GM18511 (cell line): ENCODE data around the gene FKBP1A.
"Not testable (repeated sequence)": the region's sequence is repeated elsewhere in the genome, so short reads cannot be mapped to it uniquely, and the experiment has no call there.

Experiments used
- ATAC-seq: cut with Tn5 transposase; IDR thresholded peaks from one replicate; pipeline ENCODE4 v1.9.1; 2021; ENCODE audit warnings: mild to moderate bottlenecking, moderate library complexity; ENCODE audit not compliant: unreplicated experiment

Gene FKBP1A

DNA sequence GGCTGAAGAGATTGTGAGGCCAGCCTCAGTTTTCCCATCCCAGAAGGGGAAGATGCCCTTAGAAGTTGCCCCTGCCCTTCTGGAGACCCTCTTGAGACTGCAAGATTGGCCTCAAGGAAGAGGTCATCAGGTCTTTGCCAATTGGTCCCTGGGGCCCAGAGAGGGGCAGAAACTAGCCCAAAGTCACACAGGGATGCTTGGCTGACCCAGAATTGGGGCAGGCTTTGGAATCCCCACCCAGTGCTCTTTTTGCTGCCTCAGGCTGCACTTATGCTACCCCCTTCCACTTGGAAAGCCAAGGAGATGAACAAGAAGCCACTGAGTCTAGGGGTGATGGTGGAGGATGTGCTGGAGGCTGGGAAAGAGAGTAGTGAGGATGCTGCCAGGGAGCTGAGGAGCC is 24.9 kb upstream of the FKBP1A start:
- no peak for ATAC-seq

DNA sequence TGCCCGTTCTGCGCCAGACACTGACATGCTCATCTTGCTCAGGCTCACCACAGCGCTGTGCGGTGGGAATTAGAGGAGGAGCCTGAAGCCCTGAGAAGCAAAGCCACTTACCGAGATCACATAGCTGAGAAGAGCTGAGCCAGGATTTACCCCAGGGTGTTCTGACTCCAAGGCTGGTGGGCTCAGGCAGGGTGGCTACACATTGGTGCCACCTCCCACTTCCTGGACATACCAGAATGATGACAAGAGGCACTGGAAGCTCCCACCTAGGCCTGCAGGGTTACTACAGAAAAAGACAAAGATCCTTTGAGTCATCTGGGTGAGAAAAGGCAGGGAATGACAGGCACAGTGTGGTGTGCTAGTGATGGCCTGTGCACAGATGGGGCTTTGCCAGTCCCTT is 24.4 kb upstream of the FKBP1A start:
- ATAC-seq = no peak

DNA sequence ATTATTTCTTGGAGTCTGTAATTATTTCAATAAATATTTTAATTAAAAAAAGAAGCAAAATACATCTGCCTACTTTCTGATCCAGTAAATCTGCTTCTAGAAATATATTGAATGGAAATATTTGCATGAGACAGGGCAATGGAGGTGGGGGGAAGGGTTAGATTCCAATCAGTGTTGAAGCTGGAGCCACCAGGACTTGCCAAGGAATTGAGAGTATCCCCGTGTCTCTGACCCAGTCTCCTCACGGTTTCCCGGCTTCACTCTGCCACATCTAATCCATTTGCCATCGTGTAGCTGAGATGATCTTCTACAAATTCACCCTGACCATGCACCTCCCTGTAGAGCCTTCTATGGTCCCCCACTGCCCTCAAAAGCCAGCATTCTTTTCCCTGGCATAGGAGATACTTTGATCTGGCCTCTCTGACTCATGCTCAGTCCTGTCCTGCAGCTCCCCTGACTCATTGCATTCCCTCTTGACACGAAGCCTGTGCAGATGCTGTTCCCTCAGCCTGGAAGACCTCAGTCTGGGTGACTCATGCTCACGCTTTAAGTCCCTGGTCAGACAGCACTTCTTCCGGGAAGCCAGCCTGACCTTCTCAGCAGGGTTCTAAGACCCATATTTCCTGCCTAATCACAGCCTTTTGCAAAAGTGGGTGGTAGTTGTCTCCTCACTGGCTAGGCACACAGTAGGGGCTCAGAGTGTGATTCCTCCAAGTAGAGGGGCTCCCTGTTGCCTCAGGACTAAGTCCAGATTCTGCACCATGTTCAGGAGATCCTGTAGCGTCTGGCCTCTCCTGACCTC is 23.0 kb upstream of the FKBP1A start:
- ATAC-seq = no peak

DNA sequence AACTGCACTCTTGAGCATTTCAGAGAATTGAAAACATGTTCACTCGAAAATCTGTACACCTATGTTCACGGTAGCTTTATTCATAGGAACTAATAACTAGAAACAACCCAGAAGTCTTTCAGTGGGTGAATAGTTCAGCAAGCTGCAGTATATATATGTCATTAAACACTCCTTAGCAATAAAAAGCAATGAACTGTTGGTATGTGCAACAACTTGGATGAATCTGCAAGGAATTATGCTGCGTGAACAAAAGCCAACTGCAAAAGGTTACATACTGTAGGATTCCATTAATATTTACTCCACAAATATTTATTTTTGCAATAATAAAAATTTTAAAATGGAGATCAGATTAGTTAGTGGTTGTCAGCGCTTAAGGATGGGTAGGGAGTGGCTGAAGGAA is 22.1 kb upstream of the FKBP1A start:
- ATAC-seq = no peak

DNA sequence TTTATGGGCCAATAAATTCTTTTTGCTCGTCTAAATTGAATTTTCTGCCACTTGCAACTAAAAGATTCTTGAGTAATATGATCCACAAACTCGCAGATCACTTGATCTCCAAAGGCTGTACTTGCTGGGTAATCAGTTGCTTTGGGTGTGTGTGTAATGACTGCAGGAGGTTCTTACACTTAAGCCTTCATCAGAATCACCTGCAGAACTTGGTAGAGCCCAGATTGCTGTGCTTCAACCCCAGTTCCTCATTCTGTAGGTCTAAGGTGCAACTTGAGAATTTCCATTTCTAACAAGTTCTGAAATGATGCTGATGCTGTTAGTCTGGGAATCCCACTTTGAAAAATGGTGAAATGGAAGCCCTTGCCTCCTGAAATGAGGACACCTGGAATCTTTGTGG is 12.9 kb upstream of the FKBP1A start:
- no peak for ATAC-seq

DNA sequence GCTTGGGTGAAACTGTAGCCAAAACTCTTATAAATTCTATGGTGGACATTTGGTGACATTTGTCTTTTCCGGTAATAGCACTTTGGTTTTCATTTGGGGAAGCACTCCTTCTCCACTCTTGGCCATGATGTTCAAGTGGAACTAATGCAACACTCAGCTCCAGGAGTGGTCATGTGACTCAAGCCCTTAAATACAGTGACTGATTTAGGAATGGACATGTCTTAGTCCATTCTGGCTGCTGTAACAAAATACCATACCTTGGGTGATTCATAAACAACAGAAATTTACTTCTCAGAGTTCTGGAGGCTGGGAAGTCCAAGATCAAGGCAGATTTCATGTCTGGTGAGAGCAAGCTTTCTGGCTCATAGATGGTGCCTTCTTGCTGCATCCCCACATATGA is 10.8 kb upstream of the FKBP1A start:
- no peak for ATAC-seq

DNA sequence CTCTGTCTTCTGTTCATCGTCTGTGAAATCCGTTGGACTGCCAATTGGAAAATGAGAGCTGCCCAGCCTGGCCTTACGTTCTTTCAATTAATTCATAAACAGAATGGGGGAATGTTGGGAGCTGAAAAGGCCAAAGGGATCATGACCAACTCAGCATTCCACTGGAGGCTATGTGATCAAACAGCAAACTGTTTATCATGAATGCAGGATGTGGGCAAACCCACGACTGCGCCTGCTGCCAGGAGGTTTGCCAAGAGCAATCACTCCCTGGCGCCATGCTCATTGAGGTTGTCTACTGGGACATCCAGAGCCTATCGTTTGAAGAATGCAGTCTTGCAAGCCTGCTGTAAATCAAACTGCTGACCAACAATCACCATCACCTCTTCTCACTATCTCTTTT is 9.3 kb upstream of the FKBP1A start:
- ATAC-seq = no peak

DNA sequence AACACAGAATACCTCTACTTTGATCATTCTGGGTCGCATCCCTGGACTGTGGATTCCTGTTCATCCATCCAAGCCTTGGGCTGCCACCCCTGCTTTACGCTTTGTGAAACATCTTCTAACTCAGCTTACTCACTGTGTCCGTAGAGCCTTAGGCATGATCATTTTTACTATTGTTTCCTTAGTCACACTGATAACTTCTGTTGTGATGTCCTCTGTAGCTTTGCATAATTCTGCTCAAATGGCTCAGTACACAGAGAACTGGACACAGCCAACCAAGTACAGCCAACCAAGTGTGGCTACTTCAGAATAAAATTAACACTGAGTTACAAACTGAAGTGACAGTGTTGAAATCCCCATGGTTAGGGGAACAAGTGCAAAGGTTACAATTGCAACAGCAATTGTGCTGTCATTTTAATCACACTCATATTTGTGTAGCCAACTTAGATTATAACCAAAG is 8.6 kb upstream of the FKBP1A start:
- ATAC-seq = no peak

DNA sequence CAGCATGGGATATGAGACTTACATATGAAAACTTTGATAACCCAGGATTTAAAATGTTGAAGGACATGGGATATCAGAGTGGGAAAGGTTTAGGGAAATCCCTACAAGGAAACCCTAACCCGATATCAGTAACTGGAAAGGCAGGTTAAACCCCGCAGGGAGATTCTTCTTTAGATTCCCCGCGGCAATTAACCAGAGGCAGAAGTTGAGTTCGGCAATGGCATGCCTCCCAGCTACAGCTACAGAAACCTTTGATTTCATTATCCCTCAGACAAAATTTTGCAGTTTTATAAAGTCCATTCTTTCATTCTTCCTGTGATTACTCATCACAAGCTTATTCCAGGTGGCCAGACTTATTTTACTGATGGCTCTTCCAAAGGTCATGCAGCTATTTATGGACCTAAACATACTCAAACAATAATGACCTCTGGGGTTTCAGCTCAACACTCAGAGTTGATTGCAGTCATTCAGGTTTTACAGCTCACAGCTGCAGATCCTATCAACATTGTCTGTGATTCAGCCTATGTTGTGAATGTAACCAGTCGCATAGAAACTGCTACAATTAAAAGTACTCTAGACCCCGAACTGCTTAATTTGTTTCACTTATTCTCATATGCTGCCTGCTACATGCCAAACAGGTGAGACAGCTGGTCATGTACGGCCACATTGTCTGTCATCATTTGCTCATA is 7.0 kb upstream of the FKBP1A start:
- not testable (repeated sequence) for ATAC-seq

DNA sequence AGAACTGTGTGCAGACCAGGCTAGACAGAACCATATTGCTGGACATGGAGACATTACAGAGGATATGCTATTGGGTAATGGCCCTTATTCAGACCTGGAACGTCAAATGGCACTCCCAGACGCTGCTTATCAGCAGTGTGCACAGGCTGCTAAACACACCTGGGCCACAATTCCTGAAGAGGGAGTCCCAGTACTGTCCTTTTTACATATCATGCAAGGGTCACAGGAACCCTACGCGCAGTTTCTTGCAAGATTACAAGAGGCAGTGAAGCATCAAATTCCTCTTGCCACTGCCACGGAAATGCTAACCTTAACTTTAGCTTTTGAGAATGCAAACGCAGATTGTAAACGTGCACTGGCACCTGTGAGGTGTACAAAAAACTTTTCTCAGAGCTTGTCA is 5.3 kb upstream of the FKBP1A start:
- not testable (repeated sequence) for ATAC-seq

DNA sequence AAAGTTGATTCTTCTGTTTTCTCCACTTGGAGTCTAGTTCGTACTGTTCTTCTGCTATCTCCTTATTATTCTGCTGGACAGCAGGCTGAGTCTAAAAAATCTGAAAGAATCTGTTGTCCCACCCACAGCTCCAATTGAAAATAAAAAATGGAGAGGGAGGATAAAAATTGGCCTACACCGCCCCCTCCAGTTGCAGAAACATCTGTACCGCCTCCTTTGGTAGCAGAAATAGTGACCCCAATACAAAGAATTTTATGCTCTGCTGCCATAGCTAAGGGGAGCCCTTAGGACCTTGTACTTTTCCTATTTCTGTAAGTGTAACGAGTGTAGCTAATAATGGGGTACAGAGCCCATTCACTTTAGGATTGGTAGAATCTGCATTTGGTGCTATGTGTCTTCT is 4.9 kb upstream of the FKBP1A start:
- no peak for ATAC-seq

DNA sequence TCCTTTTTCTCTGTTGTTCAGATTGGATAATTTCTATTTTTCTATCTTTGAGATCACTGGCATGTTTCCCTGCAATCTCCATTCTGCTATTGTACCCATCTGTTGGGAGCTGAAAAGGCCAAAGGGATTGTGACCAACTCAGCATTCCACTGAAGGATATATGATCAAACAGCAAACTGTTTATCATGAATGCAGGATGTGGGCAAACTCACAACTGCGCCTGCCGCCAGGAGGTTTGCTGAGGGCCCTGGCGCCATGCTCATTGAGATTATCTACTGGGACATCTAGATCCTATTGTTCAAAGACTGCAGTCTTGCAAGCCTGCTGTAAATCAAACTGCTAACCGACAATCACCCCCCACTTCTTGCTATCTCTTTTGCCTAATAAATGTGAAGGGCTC is 3.8 kb upstream of the FKBP1A start:
- no peak for ATAC-seq

DNA sequence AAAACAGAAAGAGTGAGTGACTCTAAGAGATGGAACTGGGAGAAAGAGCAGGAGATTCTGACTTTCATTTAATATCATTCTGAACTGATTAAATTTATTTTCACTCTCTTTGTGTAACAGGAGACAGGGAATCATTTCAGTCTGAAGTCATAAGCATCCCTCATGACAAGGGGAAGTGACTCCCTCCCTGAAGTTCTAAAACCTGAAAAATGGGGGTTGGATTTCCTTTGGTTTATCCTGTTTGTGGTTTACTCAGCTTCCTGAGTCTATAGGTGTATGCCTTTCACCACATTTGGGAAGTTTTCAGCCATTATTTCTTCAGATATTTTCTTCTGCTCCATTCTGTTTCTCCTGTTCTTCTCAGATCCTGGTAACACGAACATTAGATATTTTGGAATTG is 3.4 kb upstream of the FKBP1A start:
- no peak for ATAC-seq

DNA sequence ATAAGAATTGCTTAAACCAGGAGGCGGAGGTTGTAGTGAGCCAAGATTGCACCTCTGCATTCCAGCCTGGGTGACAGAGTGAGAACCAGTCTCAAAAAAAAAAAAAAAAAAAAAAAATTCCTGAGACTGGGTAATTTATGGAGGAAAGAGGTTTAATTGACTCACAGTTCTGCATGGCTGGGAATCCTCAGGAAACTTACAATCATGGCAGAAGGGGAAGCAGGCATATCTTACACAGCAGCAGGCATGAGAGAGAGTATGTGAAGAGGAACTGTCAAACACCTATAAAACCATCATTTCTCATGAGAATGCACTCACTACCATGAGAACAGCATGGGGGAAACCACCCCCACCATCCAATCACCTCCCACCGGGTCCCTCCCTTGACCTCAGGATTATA is 1.8 kb upstream of the FKBP1A start:
- ATAC-seq = no peak

DNA sequence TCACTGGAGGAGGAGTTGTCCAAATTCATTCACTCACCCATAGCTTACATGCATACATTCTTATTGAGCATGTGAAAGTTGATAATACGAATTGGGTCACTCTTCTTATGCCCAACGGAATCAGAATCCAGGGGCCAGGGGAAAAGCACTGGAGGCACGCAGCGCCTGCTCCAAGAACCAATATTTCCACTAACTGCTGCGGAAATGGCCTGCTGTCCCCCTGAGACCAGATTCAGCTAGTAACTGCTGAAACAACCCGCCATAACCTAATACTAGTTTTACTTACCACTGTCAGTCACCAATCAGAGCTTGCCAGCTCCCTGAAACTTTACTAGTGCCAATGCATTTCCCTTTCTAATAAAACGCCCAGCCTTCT is 641 bp upstream of the FKBP1A start:
- ATAC-seq = no peak

DNA sequence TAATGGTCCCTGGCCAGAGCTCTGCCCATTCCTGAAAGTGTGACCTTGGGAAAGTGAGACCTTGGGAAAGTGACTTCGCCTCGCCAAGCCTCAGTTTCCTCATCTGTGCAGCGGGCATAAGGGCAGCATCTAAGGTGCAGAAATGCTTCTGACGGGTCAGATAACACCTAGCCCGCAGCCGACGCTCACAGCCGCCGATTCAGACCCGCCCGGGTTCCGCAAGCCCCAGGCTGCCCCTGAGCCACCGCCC is 486 bp downstream of the FKBP1A start:
- peak; percentile 38 for ATAC-seq

DNA sequence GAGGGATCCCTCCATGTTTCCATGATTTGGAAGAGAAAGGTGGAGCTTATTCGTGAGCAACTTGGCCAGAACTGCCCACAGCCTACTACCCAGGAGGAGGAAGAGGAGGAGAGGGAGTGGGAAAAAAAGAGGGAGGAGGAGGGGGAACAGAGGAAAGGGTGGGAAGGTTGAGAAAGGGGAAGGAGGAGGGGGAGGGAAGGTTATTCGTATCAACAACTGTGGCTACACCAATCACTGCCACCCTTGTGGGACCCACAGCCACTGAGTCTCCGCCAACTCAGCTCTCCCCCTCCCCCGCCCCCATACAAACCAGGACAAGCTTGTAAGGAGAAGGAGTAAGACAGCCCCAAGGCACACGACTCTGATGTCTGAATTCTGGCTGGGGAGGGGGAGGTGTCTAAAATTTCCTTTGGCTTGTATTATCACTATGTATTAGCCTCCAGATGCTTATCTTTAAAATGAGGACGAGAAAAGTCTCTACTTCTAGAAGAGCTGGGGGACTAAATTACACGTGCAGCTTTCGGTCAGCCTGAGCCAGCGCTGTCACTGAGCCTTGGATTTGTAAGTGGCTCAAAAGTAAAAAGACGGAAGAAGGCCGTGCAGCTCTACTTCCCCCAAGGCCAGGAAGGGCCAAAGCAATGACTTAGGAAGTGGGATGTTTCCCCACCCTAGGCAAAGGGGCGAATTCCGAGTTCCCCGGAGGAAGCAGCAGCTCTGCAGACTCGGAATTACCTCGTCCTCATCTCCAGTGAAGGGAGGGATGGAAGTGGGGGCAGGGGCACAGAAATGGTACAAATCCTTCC is 1.0 kb downstream of the FKBP1A start:
- ATAC-seq = no peak

DNA sequence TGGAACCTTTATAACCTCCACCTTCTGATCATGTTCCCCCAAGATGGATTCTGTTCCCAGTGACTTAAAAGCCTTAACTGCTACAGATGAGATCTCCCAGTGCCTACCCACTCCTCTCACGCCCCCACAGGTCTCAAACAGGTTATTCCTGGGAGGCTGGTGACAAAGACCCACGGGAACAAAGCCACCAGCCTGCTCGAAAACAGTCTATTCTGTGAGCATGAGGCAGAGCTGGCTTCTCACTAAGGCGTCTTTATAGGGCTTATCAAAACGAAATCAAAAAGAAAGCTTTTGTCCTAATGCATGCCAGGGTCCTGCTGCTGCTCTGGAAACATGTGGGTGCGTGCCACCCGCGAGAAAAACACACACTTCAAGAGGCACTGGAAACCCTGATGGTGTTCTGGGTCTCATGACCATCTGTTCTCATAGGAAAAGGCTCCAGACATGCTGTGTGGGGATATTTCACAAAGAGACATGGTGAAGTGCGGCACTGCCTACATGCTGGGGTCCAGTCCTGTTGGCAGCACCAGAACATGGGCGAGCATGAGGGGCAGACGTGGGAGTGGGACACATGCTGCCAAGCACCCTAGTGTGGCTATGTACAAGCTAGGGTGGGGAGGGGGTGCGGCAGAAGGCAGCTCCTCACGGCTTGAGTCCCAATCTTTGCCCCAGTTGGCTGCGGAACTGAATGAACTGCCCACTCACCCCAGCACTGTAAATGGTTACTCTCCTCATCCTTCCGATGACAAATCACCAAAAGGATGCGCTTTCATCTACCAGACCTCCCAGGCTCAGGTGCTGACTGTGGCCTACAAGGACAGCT is 2.1 kb downstream of the FKBP1A start:
- ATAC-seq = no peak

DNA sequence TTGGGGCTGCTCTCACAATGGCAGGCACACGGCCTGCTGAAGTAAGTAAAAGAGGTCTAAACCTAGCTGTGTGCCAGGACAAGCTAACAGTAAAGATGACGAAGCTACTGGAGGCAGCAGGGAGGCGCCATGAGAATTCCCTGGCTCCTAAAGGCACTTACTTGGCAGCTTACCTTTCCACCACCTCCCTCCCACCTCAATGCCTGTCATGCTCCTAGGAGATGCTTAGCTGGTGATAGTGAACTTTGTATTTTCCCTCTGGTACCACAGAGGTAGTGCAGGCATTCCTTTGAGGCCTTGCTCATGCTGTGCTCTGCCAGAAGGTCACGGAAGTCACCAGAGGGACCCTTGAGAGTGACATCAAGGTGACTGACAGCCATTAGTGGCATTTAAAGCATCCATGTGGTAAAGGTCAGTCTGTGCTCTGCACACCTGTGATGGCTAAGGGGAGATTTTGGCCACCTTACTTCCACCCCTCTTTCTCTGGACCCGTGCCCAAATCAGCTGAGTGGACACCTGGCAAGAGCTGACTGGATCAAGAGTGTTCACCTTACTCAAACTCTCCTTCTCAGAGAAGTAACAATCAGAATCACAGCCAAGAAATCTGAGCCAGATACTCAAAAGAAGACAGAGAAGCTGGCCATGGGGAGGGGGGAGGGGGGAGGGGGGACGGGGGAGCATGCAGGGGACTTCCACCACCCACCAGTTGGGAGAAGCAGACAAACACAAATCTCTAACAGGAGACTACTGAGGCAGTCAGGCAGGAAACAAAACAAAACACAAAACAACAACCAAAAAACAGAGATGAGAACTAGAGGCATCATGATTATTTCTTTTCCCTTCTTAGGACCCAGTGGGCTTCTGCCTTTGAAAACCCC is 2.9 kb downstream of the FKBP1A start:
- ATAC-seq = no peak

DNA sequence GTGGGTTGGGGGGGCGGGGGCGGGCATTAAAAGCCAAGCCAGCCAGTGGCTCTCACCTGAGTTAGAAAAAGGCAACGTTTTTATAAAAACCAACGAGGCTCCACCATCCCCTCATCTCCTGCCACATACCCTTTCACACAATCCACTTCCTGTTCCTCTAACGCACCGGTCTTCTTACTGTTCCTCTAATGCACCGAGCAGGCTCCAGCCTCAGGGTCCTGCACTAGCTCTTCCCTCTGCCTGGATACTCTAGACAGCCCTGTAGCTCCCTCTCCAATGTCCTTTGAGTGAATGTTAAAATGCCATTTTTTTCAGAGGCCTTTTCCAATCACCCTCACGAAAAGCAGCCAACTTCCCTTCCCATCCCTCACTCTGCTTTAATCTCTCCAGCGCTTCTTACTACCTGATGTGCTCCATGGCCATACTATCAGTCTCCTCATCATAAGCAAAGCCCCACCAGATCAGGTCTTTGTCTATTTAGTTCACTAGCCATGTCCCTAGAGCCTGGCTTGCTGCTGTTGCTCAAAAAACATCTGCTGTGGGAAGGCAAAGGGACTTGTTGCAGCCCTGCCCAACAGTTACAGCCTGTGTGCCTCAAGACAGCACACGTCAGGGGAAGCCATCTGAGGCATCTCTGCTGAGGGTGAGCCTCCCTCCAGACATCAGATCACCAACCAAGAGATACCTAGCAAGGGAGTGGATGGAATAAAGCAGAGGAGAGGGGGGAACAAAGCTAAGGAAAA is 3.9 kb downstream of the FKBP1A start:
- no peak for ATAC-seq
